ENCODE measurements around the gene NDUFA7. TPM values are rescaled to one million over a fixed set of nuclear protein-coding genes. Genes with fewer than 3 reads are reported as not detected.

NDUFA7 gene
- total and polyA plus RNA-seq, 2 of the 13 experiments (the other 11 are each of a cell fraction or from before 2014, with no cell fraction given) = 64.5 to 71.5 TPM

DNA sequence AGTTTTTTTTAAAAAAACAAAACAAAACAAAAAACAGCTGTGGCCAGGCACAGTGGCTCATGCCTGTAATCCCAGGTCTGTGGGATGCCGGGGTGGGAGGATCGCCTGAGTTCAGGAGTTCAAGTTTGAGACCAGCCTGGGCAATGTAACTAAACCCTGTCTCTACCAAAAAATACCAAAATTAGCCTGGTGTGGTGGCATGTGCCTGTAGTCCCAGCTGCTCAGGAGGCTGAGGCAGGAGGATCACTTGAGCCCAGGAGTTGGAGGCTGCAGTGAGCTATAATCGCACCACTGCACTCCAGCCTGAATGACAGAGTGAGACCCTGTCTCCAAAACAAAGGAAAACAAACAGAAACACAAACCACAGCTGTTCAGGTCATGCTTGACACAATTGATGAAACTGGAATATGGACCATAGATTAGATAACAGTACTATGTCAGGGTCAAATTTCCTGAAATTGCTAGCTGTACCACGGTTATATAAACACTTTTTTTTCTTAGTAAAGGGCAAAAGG is 35.9 kb upstream of the NDUFA7 start (continued):
- TF ChIP-seq TOE1 (CRISPR knock-in tag; IDR thresholded peaks at IDR 0.05) (peak; percentile 49; the same call in 1 of the 2 replicates), NONO (IDR thresholded peaks at IDR 0.05) (no peak), NONO (CRISPR knock-in tag; conservative IDR thresholded peaks at IDR 0.05) (peak; percentile 89), NFE2L1 (CRISPR knock-in tag; IDR thresholded peaks at IDR 0.05; ENCODE audit: borderline replicate concordance) (no peak), JUNB (CRISPR knock-in tag; IDR thresholded peaks at IDR 0.05; ENCODE audit: borderline replicate concordance) (peak; percentile 74; the same call in 1 of the 2 replicates), TCF7L2 (IDR thresholded peaks at IDR 0.05; ENCODE audit: low read depth, low read length) (no peak), ZNF614 (CRISPR knock-in tag; IDR thresholded peaks at IDR 0.05; ENCODE audit: borderline replicate concordance) (peak; percentile 96), MEF2D (CRISPR knock-in tag; IDR thresholded peaks at IDR 0.05) (no peak)
- TF ChIP-seq, protein P1, sequence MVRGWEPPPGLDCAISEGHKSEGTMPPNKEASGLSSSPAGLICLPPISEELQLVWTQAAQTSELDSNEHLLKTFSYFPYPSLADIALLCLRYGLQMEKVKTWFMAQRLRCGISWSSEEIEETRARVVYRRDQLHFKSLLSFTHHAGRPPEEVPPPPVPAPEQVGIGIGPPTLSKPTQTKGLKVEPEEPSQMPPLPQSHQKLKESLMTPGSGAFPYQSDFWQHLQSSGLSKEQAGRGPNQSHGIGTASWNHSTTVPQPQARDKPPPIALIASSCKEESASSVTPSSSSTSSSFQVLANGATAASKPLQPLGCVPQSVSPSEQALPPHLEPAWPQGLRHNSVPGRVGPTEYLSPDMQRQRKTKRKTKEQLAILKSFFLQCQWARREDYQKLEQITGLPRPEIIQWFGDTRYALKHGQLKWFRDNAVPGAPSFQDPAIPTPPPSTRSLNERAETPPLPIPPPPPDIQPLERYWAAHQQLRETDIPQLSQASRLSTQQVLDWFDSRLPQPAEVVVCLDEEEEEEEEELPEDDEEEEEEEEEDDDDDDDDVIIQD (CRISPR knock-in tag; IDR thresholded peaks at IDR 0.05; ENCODE audit: low read depth) = no peak; the same call in none of the 2 replicates
- TF ChIP-seq, protein P2, sequence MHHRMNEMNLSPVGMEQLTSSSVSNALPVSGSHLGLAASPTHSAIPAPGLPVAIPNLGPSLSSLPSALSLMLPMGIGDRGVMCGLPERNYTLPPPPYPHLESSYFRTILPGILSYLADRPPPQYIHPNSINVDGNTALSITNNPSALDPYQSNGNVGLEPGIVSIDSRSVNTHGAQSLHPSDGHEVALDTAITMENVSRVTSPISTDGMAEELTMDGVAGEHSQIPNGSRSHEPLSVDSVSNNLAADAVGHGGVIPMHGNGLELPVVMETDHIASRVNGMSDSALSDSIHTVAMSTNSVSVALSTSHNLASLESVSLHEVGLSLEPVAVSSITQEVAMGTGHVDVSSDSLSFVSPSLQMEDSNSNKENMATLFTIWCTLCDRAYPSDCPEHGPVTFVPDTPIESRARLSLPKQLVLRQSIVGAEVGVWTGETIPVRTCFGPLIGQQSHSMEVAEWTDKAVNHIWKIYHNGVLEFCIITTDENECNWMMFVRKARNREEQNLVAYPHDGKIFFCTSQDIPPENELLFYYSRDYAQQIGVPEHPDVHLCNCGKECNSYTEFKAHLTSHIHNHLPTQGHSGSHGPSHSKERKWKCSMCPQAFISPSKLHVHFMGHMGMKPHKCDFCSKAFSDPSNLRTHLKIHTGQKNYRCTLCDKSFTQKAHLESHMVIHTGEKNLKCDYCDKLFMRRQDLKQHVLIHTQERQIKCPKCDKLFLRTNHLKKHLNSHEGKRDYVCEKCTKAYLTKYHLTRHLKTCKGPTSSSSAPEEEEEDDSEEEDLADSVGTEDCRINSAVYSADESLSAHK (CRISPR knock-in tag; IDR thresholded peaks at IDR 0.05; ENCODE audit: borderline replicate concordance) = no peak
- TF ChIP-seq, protein P3, sequence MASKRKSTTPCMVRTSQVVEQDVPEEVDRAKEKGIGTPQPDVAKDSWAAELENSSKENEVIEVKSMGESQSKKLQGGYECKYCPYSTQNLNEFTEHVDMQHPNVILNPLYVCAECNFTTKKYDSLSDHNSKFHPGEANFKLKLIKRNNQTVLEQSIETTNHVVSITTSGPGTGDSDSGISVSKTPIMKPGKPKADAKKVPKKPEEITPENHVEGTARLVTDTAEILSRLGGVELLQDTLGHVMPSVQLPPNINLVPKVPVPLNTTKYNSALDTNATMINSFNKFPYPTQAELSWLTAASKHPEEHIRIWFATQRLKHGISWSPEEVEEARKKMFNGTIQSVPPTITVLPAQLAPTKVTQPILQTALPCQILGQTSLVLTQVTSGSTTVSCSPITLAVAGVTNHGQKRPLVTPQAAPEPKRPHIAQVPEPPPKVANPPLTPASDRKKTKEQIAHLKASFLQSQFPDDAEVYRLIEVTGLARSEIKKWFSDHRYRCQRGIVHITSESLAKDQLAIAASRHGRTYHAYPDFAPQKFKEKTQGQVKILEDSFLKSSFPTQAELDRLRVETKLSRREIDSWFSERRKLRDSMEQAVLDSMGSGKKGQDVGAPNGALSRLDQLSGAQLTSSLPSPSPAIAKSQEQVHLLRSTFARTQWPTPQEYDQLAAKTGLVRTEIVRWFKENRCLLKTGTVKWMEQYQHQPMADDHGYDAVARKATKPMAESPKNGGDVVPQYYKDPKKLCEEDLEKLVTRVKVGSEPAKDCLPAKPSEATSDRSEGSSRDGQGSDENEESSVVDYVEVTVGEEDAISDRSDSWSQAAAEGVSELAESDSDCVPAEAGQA (IDR thresholded peaks at IDR 0.05; ENCODE audit: low read depth) = 0 out of 2 replicates have a peak, but pooled peaks have one; percentile 39
- TF ChIP-seq, protein P3 (CRISPR knock-in tag; IDR thresholded peaks at IDR 0.05; ENCODE audit: borderline replicate concordance) = no peak

Measured in HepG2 (cell line).